HEK293T (cell line): ENCODE measurements around the gene ID1.

ENCODE experiments used
- BHLHE40 ChIP-seq: fragments of 450-650 bp; IDR thresholded peaks from 2 replicates; pipeline ENCODE4 v1.6.1; 2016; ENCODE audit warnings: mild to moderate bottlenecking, moderate library complexity, borderline replicate concordance
- SP1 ChIP-seq: fragments of 450-650 bp; IDR thresholded peaks from 2 replicates; pipeline ENCODE4 v1.6.1; 2017
- SUZ12 ChIP-seq: fragments of 450-650 bp; IDR thresholded peaks from 2 replicates; pipeline ENCODE4 v1.6.1; 2016; ENCODE audit warnings: mild to moderate bottlenecking
- TARDBP ChIP-seq: fragments of 450-650 bp; IDR thresholded peaks from 2 replicates; pipeline ENCODE4 v1.6.1; 2016

DNA sequence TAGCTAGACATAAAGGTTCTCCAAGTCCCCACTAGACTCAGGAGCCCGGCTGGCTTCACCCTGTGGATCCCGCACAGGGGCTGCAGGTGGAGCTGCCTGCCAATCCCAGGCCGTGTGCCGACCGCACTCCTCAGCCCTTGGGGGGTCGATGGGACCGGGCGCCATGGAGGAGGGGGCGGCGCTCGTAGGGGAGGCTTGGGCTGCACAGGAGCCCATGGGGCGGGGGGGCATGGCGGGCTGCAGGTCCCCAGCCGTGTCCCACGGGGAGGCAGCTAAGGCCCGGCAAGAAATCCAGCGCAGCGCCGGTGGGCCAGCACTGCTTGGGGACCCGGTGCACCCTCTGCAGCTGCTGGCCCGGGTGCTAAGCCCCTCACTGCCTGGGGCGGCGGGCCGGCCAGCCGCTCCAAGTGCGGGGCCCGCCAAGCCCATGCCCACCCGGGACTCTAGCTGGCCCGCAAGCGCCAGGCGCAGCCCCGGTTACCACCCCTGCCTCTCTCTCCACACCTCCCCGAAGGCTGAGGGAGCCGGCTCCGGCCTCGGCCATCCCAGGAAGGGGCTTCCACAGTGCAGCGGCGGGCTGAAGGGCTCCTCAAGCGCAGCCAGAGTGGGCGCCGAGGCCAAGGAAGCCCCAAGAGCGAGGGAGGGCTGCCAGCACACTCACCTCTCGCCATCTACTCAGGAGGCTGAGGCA lies 26.5 kb upstream of the ID1 start:
- no peak for TF ChIP-seq SP1
- no peak for TF ChIP-seq TARDBP
- TF ChIP-seq SUZ12, result no peak
- no peak for TF ChIP-seq BHLHE40
